HCT116 (cell line): ENCODE measurements around the gene KLRD1. TPM values are rescaled to one million over a fixed set of nuclear protein-coding genes. Genes with fewer than 3 reads are reported as not detected.

Source experiments
- ATAC-seq: fragments of 200-7000 bp; cut with Tn5 transposase; 2 replicates; pipeline ENCODE4 v1.9.1; 2020; ENCODE audit warnings: mild to moderate bottlenecking, moderate library complexity
- BruUV-seq: library from RNA; stranded (reverse); fragments of 400-500 nt; replicated peaks from 2 replicates; lab custom pipeline; 2021; lab: Mats Ljungman, UMichigan
- CTCF ChIA-PET: fragments of 300-600 bp; sonication (Branson Sonifier 250); formaldehyde crosslinking; loops from one replicate; lab custom pipeline; 2021; ENCODE audit warnings: antibody characterized with exemption; lab: Charles Lee
- POLR2A ChIA-PET: fragments of 300-600, 350-600 bp; sonication (Branson Sonifier 250); formaldehyde crosslinking; loops from one replicate; lab custom pipeline; 2021; ENCODE audit warnings: antibody characterized with exemption; lab: Charles Lee
- RAD21 ChIA-PET, 2 experiments: fragments of 300-600 bp; sonication (Branson Sonifier 250); formaldehyde crosslinking; loops; one replicate each; lab custom pipeline; 2023; ENCODE audit warnings: low total read pairs in 2 of 2; ENCODE audit not compliant: uncharacterized antibody in 2 of 2, unreplicated experiment in 2 of 2, low non-redundant PET in 1 of 2; lab: Charles Lee
- DNase-seq: peaks from one replicate; pipeline ENCODE4 v3.0.0-alpha.2; 2010; ENCODE audit warnings: low read depth, low spot score
- H2AFZ ChIP-seq: fragments of 200-600 bp; shearing (Covaris generic), sonication (generic); 2 replicates; pipeline ENCODE4 v1.6.1; 2017; ENCODE audit warnings: low read depth, mixed run types, mixed read lengths, antibody characterized with exemption, low read length; ENCODE audit not compliant: poor library complexity, severe bottlenecking
- H3K27ac ChIP-seq: 2 replicates; pipeline ENCODE4 v1.5.1; 2012; ENCODE audit warnings: low read depth, low read length
- H3K27me3 ChIP-seq: fragments of 200-600 bp; sonication (generic); 2 replicates; pipeline ENCODE4 v1.6.1; 2016; ENCODE audit warnings: mixed run types, low read length, mixed read lengths; ENCODE audit not compliant: insufficient read depth
- H3K36me3 ChIP-seq, 2 experiments: fragments of 200-500 bp in 1 of 2; fragments of 200-600 bp in 1 of 2; sonication (Bioruptor generic) in 1 of 2; sonication (generic) in 1 of 2; 2 replicates each; pipeline versions ENCODE4 v1.5.1 to v1.6.1; 2014 to 2016; ENCODE audit warnings: low read length in 2 of 2, inconsistent platforms in 1 of 2, mixed read lengths in 1 of 2, mixed run types in 1 of 2; ENCODE audit not compliant: insufficient read depth in 2 of 2, control insufficient read depth in 1 of 2
- H3K4me1 ChIP-seq, 2 experiments: fragments of 200-600 bp in 1 of 2; sonication (generic) in 1 of 2; 2 replicates each; pipeline versions ENCODE4 v1.5.1 to v1.6.1; 2012 to 2017; ENCODE audit warnings: low read length in 2 of 2, inconsistent platforms in 1 of 2, mild to moderate bottlenecking in 1 of 2, mixed read lengths in 1 of 2, mixed run types in 1 of 2, moderate library complexity in 1 of 2; ENCODE audit not compliant: insufficient read depth in 2 of 2, control insufficient read depth in 1 of 2
- H3K4me2 ChIP-seq: fragments of 200-600 bp; sonication (generic); 2 replicates; pipeline ENCODE4 v1.6.1; 2017; ENCODE audit warnings: mixed run types, low read length, mixed read lengths
- H3K4me3 ChIP-seq, 2 experiments: fragments of 200-600 bp in 1 of 2; sonication (generic) in 1 of 2; replicated peaks in 1 of 2; 2 replicates each; pipeline ENCODE4 v1.5.1; 2011 to 2016; ENCODE audit warnings: low read length in 2 of 2, control low read depth in 1 of 2, low read depth in 1 of 2, mild to moderate bottlenecking in 1 of 2, mixed read lengths in 1 of 2, mixed run types in 1 of 2
- H3K79me2 ChIP-seq: fragments of 200-600 bp; sonication (generic); 2 replicates; pipeline ENCODE4 v1.6.1; 2017; ENCODE audit warnings: mild to moderate bottlenecking, mixed run types, low read length, moderate library complexity, mixed read lengths; ENCODE audit not compliant: insufficient read depth
- H3K9ac ChIP-seq: fragments of 200-600 bp; sonication (generic); 2 replicates; pipeline ENCODE4 v1.6.1; 2016; ENCODE audit warnings: low read length, mixed read lengths
- H3K9me2 ChIP-seq: fragments of 200-600 bp; sonication (generic), shearing (Covaris generic); 2 replicates; pipeline ENCODE4 v1.6.1; 2017; ENCODE audit warnings: mixed run types, mild to moderate bottlenecking, moderate library complexity; ENCODE audit not compliant: insufficient read depth
- H3K9me3 ChIP-seq, 2 experiments: fragments of 200-500 bp in 1 of 2; fragments of 200-600 bp in 1 of 2; sonication (Bioruptor generic) in 1 of 2; sonication (generic) in 1 of 2; 2 replicates each; pipeline ENCODE4 v1.6.1; 2014 to 2017; ENCODE audit warnings: low read length in 2 of 2, mixed read lengths in 2 of 2, inconsistent platforms in 1 of 2, low read depth in 1 of 2, mild to moderate bottlenecking in 1 of 2, mixed run types in 1 of 2, moderate library complexity in 1 of 2; ENCODE audit not compliant: control insufficient read depth in 1 of 2, insufficient read depth in 1 of 2
- H4K20me1 ChIP-seq: fragments of 200-600 bp; sonication (generic), shearing (Covaris generic); 2 replicates; pipeline ENCODE4 v1.6.1; 2017; ENCODE audit warnings: mixed run types, mild to moderate bottlenecking, moderate library complexity; ENCODE audit not compliant: insufficient read depth
- ELF1 ChIP-seq: IDR thresholded peaks from 2 replicates; pipeline ENCODE4 v1.6.1; 2012; ENCODE audit warnings: low read depth, borderline replicate concordance
- EZH2 ChIP-seq: fragments of 200-600 bp; sonication (generic); IDR thresholded peaks from 2 replicates; pipeline ENCODE4 v1.6.1; 2017; ENCODE audit warnings: antibody characterized with exemption, mixed run types
- POLR2A ChIP-seq: IDR thresholded peaks from 2 replicates; pipeline ENCODE4 v1.7.0; 2011; ENCODE audit warnings: borderline replicate concordance; ENCODE audit not compliant: insufficient read depth, insufficient read length; ENCODE audit errors: extremely low read depth
- SP1 ChIP-seq: IDR thresholded peaks from 2 replicates; pipeline ENCODE4 v1.6.1; 2012; ENCODE audit warnings: low read depth
- SRF ChIP-seq: IDR thresholded peaks from 2 replicates; pipeline ENCODE4 v1.6.1; 2012; ENCODE audit warnings: low read depth
- YY1 ChIP-seq: IDR thresholded peaks from 2 replicates; pipeline ENCODE4 v1.6.1; 2011; ENCODE audit warnings: low read length, low read depth, moderate library complexity, mild to moderate bottlenecking; ENCODE audit not compliant: insufficient replicate concordance; ENCODE audit errors: extremely low read depth
- intact Hi-C: fragments of 100-400 bp; cut with micrococcal nuclease; formaldehyde crosslinking; loops from 2 replicates; pipeline ENCODE4 v1.10.0; 2022
- total RNA-seq: library from RNA; stranded (reverse); gene quantifications from one replicate; pipeline ENCODE4 v1.2.1, GENCODE V29; 2021; ENCODE audit not compliant: unreplicated experiment
- TF ChIP-seq, protein P1 (sequence below): IDR thresholded peaks from 2 replicates; pipeline ENCODE4 v1.6.1; 2011; ENCODE audit warnings: mild to moderate bottlenecking, low read length, moderate library complexity; ENCODE audit not compliant: insufficient replicate concordance; ENCODE audit errors: extremely low read depth

Gene KLRD1
- total RNA-seq, 1 experiment from 2014 or later = 0.27 TPM

DNA sequence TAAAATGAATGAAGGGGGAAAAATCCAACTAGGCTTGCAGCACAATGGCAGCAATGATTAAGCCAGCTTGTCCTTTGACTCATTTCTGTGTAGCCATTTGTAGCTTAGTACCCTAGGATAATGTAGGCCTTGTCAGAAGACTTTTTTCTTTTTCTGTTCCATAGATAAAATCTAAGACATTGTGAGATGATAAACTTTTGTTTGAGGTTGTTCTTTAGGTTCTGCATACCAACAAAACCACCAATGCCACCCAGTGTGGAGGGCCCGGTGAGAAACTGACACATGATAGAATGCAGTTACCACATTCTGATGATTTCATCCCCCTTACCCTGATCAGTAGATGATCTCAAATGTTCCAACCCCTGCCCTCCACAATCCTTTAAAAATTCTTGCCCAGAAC is 6.6 kb upstream of the KLRD1 start:
- Histone ChIP-seq H3K27ac (no peak overlapping the region), H3K9me2 (no peaks in the 10 kb centered on the region), H3K4me2 (no peak overlapping the region), H3K4me1 (no peaks in the 10 kb centered on the region), H3K36me3 (no peaks in the 10 kb centered on the region), H3K79me2 (no peaks in the 10 kb centered on the region), H4K20me1 (no peaks in the 10 kb centered on the region), H3K9ac (no peak overlapping the region), H3K27me3 (no peaks in the 10 kb centered on the region), H2AFZ (no peak overlapping the region), H3K4me3 (no peak overlapping the region), H3K9me3 (no peaks in the 10 kb centered on the region; a peak in 1 of 4 replicates)
- ChIA-PET RAD21 (no interaction called here), POLR2A (no interaction called here), CTCF (no interaction called here)
- intact Hi-C loops = no loop called here
- no peak for DNase-seq
- ATAC-seq = no peak
- no TSS peak for BruUV-seq
- TF ChIP-seq, protein P1, sequence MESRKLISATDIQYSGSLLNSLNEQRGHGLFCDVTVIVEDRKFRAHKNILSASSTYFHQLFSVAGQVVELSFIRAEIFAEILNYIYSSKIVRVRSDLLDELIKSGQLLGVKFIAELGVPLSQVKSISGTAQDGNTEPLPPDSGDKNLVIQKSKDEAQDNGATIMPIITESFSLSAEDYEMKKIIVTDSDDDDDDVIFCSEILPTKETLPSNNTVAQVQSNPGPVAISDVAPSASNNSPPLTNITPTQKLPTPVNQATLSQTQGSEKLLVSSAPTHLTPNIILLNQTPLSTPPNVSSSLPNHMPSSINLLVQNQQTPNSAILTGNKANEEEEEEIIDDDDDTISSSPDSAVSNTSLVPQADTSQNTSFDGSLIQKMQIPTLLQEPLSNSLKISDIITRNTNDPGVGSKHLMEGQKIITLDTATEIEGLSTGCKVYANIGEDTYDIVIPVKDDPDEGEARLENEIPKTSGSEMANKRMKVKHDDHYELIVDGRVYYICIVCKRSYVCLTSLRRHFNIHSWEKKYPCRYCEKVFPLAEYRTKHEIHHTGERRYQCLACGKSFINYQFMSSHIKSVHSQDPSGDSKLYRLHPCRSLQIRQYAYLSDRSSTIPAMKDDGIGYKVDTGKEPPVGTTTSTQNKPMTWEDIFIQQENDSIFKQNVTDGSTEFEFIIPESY = no peak
- TF ChIP-seq POLR2A = no peak
- TF ChIP-seq YY1 = no peak
- TF ChIP-seq SRF = no peak
- no peak for TF ChIP-seq EZH2
- TF ChIP-seq ELF1 = no peak

DNA sequence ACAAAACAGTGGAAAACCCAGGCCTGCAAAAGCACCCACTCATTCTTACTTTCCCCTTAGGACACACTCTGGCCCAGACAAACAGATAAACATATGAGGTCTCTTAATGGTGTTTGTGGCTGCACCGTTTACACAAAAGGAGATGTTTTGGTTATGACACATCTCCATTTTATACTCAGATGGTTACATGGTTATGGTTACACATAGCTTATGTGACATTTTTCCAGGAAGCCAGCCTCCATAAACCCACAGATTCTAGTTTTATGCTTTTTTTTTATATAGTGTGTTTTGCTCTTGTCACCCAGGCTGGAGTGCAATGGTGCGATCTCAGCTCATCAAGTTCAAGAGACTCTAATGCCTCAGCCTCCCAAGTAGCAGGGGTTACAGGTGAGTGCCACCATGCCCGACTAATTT is 3.5 kb upstream of the KLRD1 start:
- intact Hi-C loops = no loop called here
- H2AFZ ChIP-seq = no peak overlapping the region
- ChIA-PET CTCF (no interaction called here), RAD21 (no interaction called here), POLR2A (no interaction called here)
- no peak overlapping the region for H3K9ac ChIP-seq
- H3K4me1 ChIP-seq = no peaks in the 10 kb centered on the region
- no peak overlapping the region for H3K4me2 ChIP-seq
- H3K9me2 ChIP-seq = no peaks in the 10 kb centered on the region
- H3K27ac ChIP-seq = no peak overlapping the region
- H3K4me3 ChIP-seq = no peak overlapping the region
- H3K9me3 ChIP-seq = no peaks in the 10 kb centered on the region; a peak in 1 of 4 replicates
- no peaks in the 10 kb centered on the region for H3K36me3 ChIP-seq
- DNase-seq = no peak
- H4K20me1 ChIP-seq = no peaks in the 10 kb centered on the region
- no peak for ATAC-seq
- no peak for TF ChIP-seq POLR2A
- TF ChIP-seq SP1 = no peak
- BruUV-seq = no TSS peak
- H3K27me3 ChIP-seq = no peaks in the 10 kb centered on the region
- H3K79me2 ChIP-seq = no peaks in the 10 kb centered on the region
